Measurements from ENCODE around the gene OSTM1. TPM values are rescaled to one million over a fixed set of nuclear protein-coding genes. Genes with fewer than 3 reads are reported as not detected.

Gene OSTM1
- polyA plus RNA-seq, 1 of the 3 experiments (the other 2 are of a cell fraction), result 10.1 TPM

DNA sequence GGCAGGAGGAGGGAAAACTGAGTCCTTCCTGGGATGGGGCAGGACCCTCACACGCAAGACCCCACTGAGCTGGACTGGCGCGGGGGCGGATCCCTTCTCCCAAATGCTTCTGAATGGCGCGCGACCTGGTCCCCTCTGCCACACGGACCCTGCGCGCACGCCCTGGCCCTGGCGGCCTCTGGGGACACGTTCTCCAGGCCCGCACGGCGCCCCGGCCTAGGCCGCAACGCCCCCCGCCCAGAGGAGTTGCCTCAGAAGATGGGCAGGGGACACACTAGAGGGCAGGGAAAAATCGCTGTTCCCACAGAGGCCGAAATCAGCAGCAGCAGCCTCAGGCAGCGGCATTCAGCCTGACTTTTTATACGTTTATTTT is 45.2 kb upstream of the OSTM1 start:
- Histone ChIP-seq H3K9me3 (no peaks in the 10 kb centered on the region), H3K27ac (ENCODE audit: low read depth in 2 of 2, low read length in 1 of 2) (no peak overlapping the region), H3K9me2 (no peaks in the 10 kb centered on the region), H3K4me1 (ENCODE audit: control insufficient read depth in 1 of 2, insufficient read depth in 2 of 2, low read depth in 1 of 2, low read length in 1 of 2) (peaks cover 0 to 33% of the 10 kb centered on the region in 2 experiments; a peak in 2 of 4 replicates), H3K4me2 (peak overlapping the region; percentile 88; the same call in 1 of the 2 replicates), H3K79me2 (ENCODE audit: insufficient read depth) (no peaks in the 10 kb centered on the region), H3K4me3 (ENCODE audit: low read depth in 2 of 2, low read length in 1 of 2) (no peak overlapping the region), H3K36me3 (replicated peaks in 1 of 2; ENCODE audit: control insufficient read depth in 1 of 2, insufficient read depth in 2 of 2, low read length in 1 of 2) (no peaks in the 10 kb centered on the region), H3K9ac (no peak overlapping the region), H4K20me1 (ENCODE audit: insufficient read depth) (no peaks in the 10 kb centered on the region), H3F3A (replicated peaks; ENCODE audit: insufficient read depth) (no peaks in the 10 kb centered on the region), H2AFZ (ENCODE audit: low read depth) (no peak overlapping the region), H3K27me3 (ENCODE audit: insufficient read depth) (peaks cover 40% of the 10 kb centered on the region)
- TF ChIP-seq SMC3 (IDR thresholded peaks at IDR 0.05; ENCODE audit: low read depth, low read length) (no peak), NRF1 (IDR thresholded peaks at IDR 0.05; ENCODE audit: low read depth, low read length) (no peak)
- TF ChIP-seq, protein P1, sequence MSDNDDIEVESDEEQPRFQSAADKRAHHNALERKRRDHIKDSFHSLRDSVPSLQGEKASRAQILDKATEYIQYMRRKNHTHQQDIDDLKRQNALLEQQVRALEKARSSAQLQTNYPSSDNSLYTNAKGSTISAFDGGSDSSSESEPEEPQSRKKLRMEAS (IDR thresholded peaks at IDR 0.05; ENCODE audit: low read depth), result no peak
- WGBS (ENCODE audit: low lambda C conversion rate), result 96% methylated on average over 21 of the region's 24 CpGs
- CTCF ChIA-PET, result interaction anchor here (0.5 to 0.9 kb wide), 2 partner anchors 426 to 536 kb away, joined by 3 read pairs; no protein-coding TSS in a partner anchor
- POLR2A ChIA-PET, result no interaction called here
- DNase-seq, result no peak

DNA sequence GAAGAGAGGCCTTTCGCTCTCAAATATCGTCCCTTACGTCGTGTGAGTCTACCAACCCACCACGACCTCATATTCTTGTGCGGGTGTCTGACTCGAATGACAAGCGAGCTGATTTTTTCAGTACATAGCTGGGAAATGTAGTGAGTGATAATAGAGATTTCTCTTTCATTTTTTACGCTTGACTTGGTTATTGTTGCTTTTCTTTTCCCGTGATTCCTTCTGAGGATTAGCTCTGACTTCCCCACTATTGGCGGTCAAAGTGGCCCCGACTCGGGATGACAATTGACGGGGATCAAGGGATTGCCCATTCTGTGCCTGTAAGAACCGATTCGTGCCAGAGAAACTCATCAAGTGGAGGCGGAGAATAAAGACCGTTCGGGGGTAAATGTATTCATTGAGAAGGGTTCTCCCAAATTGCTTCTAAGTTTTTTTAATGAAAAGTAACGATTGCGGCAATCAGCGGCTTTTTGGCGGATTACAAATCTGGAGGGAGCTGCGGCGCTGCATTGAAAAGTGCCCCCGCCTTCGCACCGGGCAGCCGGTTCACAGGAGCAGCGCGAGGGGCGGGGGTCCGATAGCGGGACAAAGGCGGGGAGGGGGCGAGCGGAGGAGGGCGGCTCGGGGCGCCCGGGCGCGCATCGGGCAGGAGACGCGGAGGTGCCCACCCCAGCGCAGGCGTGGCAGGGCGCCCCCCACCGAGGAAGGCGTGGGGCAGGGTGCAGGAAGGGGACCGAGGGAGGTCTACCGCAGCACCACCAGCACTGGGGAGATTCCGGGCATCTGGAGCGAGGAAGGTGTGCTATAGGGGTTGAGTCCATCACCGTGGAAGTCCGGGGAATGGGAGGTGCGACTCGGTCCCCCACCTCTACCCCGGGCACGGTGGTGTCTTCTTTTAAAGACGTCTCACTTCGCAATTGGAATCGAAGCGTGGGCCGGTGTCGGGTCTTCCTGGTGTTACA is 44.5 kb upstream of the OSTM1 start:
- WGBS (ENCODE audit: low lambda C conversion rate), result 21% methylated on average over 55 of the region's 67 CpGs
- Histone ChIP-seq H3K27me3 (ENCODE audit: insufficient read depth) (peaks cover 41% of the 10 kb centered on the region), H3K79me2 (ENCODE audit: insufficient read depth) (no peaks in the 10 kb centered on the region), H3K9me2 (no peaks in the 10 kb centered on the region), H2AFZ (ENCODE audit: low read depth) (peak overlapping the region; percentile 75), H3K9me3 (no peaks in the 10 kb centered on the region), H4K20me1 (ENCODE audit: insufficient read depth) (no peaks in the 10 kb centered on the region), H3K36me3 (replicated peaks in 1 of 2; ENCODE audit: control insufficient read depth in 1 of 2, insufficient read depth in 2 of 2, low read length in 1 of 2) (no peaks in the 10 kb centered on the region), H3K4me1 (ENCODE audit: control insufficient read depth in 1 of 2, insufficient read depth in 2 of 2, low read depth in 1 of 2, low read length in 1 of 2) (peaks cover 0 to 34% of the 10 kb centered on the region in 2 experiments; a peak in 2 of 4 replicates), H3K27ac (ENCODE audit: low read depth in 2 of 2, low read length in 1 of 2) (no peak overlapping the region), H3K4me2 (peak overlapping the region; percentile 88), H3K4me3 (ENCODE audit: low read depth in 2 of 2, low read length in 1 of 2) (peak overlapping the region; percentile 53 to 63), H3K9ac (no peak overlapping the region), H3F3A (replicated peaks; ENCODE audit: insufficient read depth) (peaks cover 5% of the 10 kb centered on the region)
- DNase-seq, result peak; percentile 64
- TF ChIP-seq NRF1 (IDR thresholded peaks at IDR 0.05; ENCODE audit: low read depth, low read length), result no peak
- peak; percentile 65; the same call in 1 of the 2 replicates for TF ChIP-seq EZH2phosphoT487 (IDR thresholded peaks at IDR 0.05; ENCODE audit: borderline replicate concordance, low read depth)
- TF ChIP-seq RFX5 (IDR thresholded peaks at IDR 0.05; ENCODE audit: low read length), result no peak
- TF ChIP-seq, protein P2, sequence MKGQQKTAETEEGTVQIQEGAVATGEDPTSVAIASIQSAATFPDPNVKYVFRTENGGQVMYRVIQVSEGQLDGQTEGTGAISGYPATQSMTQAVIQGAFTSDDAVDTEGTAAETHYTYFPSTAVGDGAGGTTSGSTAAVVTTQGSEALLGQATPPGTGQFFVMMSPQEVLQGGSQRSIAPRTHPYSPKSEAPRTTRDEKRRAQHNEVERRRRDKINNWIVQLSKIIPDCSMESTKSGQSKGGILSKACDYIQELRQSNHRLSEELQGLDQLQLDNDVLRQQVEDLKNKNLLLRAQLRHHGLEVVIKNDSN (IDR thresholded peaks at IDR 0.05; ENCODE audit: borderline replicate concordance, low read depth), result no peak
- TF ChIP-seq GATA2 (CRISPR knock-in tag; IDR thresholded peaks at IDR 0.05), result no peak
- ChIA-PET CTCF (interaction anchor here (1.0 to 1.2 kb wide), 4 partner anchors 15 to 409 kb away, joined by 3 to 6 read pairs (median 4); no protein-coding TSS in a partner anchor), POLR2A (no interaction called here)

DNA sequence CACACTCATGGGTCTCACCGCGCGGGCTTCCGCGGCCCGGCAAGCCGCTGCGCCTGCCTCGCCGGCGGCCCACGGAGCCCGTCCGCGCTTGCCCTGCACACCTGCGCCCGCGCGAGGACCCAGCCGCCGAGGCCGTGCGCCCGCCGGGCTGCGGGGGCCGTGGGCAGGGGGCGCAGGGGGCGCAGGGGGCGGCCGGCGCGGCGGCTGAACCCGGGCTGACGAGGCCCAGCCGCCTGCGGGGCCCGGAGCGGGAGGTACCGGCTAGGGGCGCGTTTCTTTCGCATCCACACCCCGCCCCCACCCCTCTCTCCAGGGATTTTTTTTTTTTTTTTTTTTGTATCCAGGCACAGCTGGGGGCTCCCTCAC is 43.8 kb upstream of the OSTM1 start:
- Histone ChIP-seq H3K4me2 (peak overlapping the region; percentile 96), H3K27me3 (ENCODE audit: insufficient read depth) (peaks cover 41% of the 10 kb centered on the region), H3K9me3 (no peaks in the 10 kb centered on the region), H3K36me3 (replicated peaks in 1 of 2; ENCODE audit: control insufficient read depth in 1 of 2, insufficient read depth in 2 of 2, low read length in 1 of 2) (no peaks in the 10 kb centered on the region), H3K4me3 (ENCODE audit: low read depth in 2 of 2, low read length in 1 of 2) (peak overlapping the region; percentile 53 to 78), H2AFZ (ENCODE audit: low read depth) (peak overlapping the region; percentile 84; the same call in 1 of the 2 replicates), H3K79me2 (ENCODE audit: insufficient read depth) (no peaks in the 10 kb centered on the region), H3K27ac (ENCODE audit: low read depth in 2 of 2, low read length in 1 of 2) (no peak overlapping the region), H4K20me1 (ENCODE audit: insufficient read depth) (no peaks in the 10 kb centered on the region), H3F3A (replicated peaks; ENCODE audit: insufficient read depth) (peaks cover 5% of the 10 kb centered on the region), H3K9ac (no peak overlapping the region), H3K9me2 (no peaks in the 10 kb centered on the region), H3K4me1 (ENCODE audit: control insufficient read depth in 1 of 2, insufficient read depth in 2 of 2, low read depth in 1 of 2, low read length in 1 of 2) (peaks cover 0 to 38% of the 10 kb centered on the region in 2 experiments; a peak in 2 of 4 replicates)
- TF ChIP-seq, protein P3, sequence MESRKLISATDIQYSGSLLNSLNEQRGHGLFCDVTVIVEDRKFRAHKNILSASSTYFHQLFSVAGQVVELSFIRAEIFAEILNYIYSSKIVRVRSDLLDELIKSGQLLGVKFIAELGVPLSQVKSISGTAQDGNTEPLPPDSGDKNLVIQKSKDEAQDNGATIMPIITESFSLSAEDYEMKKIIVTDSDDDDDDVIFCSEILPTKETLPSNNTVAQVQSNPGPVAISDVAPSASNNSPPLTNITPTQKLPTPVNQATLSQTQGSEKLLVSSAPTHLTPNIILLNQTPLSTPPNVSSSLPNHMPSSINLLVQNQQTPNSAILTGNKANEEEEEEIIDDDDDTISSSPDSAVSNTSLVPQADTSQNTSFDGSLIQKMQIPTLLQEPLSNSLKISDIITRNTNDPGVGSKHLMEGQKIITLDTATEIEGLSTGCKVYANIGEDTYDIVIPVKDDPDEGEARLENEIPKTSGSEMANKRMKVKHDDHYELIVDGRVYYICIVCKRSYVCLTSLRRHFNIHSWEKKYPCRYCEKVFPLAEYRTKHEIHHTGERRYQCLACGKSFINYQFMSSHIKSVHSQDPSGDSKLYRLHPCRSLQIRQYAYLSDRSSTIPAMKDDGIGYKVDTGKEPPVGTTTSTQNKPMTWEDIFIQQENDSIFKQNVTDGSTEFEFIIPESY (IDR thresholded peaks at IDR 0.05; ENCODE audit: borderline replicate concordance, low read depth), result no peak
- TF ChIP-seq, protein P1 (IDR thresholded peaks at IDR 0.05; ENCODE audit: low read depth), result no peak
- POLR2A ChIA-PET, result no interaction called here
- WGBS (ENCODE audit: low lambda C conversion rate), result 20% methylated on average over 5 of the region's 45 CpGs
- DNase-seq, result peak; percentile 62
- CTCF ChIA-PET, result interaction anchor here (1.0 to 1.2 kb wide), 4 partner anchors 16 to 410 kb away, joined by 3 to 6 read pairs (median 4); no protein-coding TSS in a partner anchor

Data from SK-N-SH (cell line).